A549 (cell line): ENCODE measurements around the gene HINT2. TPM values are rescaled to one million over a fixed set of nuclear protein-coding genes. Genes with fewer than 3 reads are reported as not detected.

Source experiments
- ATAC-seq, 2 experiments: fragments of 200-7000 bp in 1 of 2; fragments of >200 bp in 1 of 2; cut with Nextera tagmentation in 1 of 2; cut with Tn5 transposase in 1 of 2; 3 replicates each; pipeline versions ENCODE4 v1.8.0 to v1.9.1; 2018 to 2020; ENCODE audit warnings: mild to moderate bottlenecking in 1 of 2, moderate library complexity in 1 of 2
- CTCF ChIA-PET: fragments of 300-600 bp; sonication (Branson Sonifier 250); formaldehyde crosslinking; extraction: SDS; loops from one replicate; lab custom pipeline; 2021; ENCODE audit warnings: antibody characterized with exemption, inconsistent platforms; lab: Yijun Ruan, JAX
- POLR2A ChIA-PET: fragments of 350-600 bp; formaldehyde crosslinking; extraction: SDS; loops from one replicate; lab custom pipeline; 2021; ENCODE audit warnings: antibody characterized with exemption, inconsistent platforms; lab: Yijun Ruan, JAX
- DNase-seq, 2 experiments: peaks; one replicate each; pipeline versions ENCODE4 v3.0.0 to v3.0.0-alpha.2; 2011 to 2016; ENCODE audit warnings: low read depth in 1 of 2, low spot score in 1 of 2
- FAIRE-seq: peaks from 2 replicates; lab custom pipeline; 2011; peaks lifted over from hg19 to GRCh38; lab: Jason Lieb, UNC
- H3K27ac ChIP-seq, 2 experiments: fragments of >200 bp; sonication (Bioruptor Twin); formaldehyde crosslinking; 3 replicates each; pipeline ENCODE4 v1.5.1; 2016 to 2017
- H3K4me1 ChIP-seq: fragments of >200 bp; sonication (Bioruptor Twin); formaldehyde crosslinking; 3 replicates; pipeline ENCODE4 v1.6.1; 2016
- H3K4me2 ChIP-seq: fragments of >200 bp; sonication (Bioruptor Twin); formaldehyde crosslinking; 3 replicates; pipeline ENCODE4 v1.6.1; 2016
- H3K4me3 ChIP-seq: fragments of >200 bp; sonication (Bioruptor Twin); formaldehyde crosslinking; 3 replicates; pipeline ENCODE4 v1.5.1; 2016
- H3K9me3 ChIP-seq: fragments of >200 bp; sonication (Bioruptor Twin); formaldehyde crosslinking; 3 replicates; pipeline ENCODE4 v1.6.1; 2016
- CHD2 ChIP-seq: fragments of 150-350 bp; IDR thresholded peaks from 2 replicates; pipeline ENCODE4 v1.6.1; 2014; ENCODE audit warnings: low read length; ENCODE audit not compliant: partially characterized antibody
- CTCF ChIP-seq: fragments of >200 bp; sonication (Bioruptor Twin); formaldehyde crosslinking; IDR thresholded peaks from 3 replicates; pipeline ENCODE4 v1.5.1; 2016
- EHMT2 ChIP-seq: fragments of 200-600 bp; sonication (generic); IDR thresholded peaks from 2 replicates; pipeline ENCODE4 v1.6.1; 2016; ENCODE audit warnings: antibody characterized with exemption, low read depth, mild to moderate bottlenecking, moderate library complexity
- ESRRA ChIP-seq: fragments of 150-350 bp; IDR thresholded peaks from 2 replicates; pipeline ENCODE4 v1.6.1; 2014; ENCODE audit warnings: mild to moderate bottlenecking, low read length, borderline replicate concordance
- FOSB ChIP-seq: fragments of 250-450 bp; sonication (Bioruptor Pico); IDR thresholded peaks from 2 replicates; pipeline ENCODE4 v1.5.0; 2020; ENCODE audit warnings: mild to moderate bottlenecking, moderate library complexity
- FOXS1 ChIP-seq: fragments of 250-450 bp; sonication (Bioruptor Pico); IDR thresholded peaks from 2 replicates; pipeline ENCODE4 v1.5.0; 2020; ENCODE audit warnings: mild to moderate bottlenecking, moderate library complexity
- HOXA7 ChIP-seq: fragments of 250-450 bp; sonication (Bioruptor Pico); IDR thresholded peaks from 2 replicates; pipeline ENCODE4 v1.5.0; 2020; ENCODE audit warnings: mild to moderate bottlenecking, moderate library complexity
- JUN ChIP-seq, 2 experiments: fragments of >200 bp; sonication (Bioruptor Twin); formaldehyde crosslinking; IDR thresholded peaks; 2 replicates in 1 of 2; 3 replicates in 1 of 2; pipeline ENCODE4 v1.6.1; 2016 to 2017
- JUNB ChIP-seq: fragments of >200 bp; sonication (Bioruptor Twin); formaldehyde crosslinking; IDR thresholded peaks from 2 replicates; pipeline ENCODE4 v1.6.1; 2016
- KDM1A ChIP-seq: fragments of 200-600 bp; sonication (generic); IDR thresholded peaks from 2 replicates; pipeline ENCODE4 v1.6.1; 2016; ENCODE audit warnings: low read depth, mild to moderate bottlenecking
- KDM5A ChIP-seq: fragments of 200-600 bp; sonication (generic); IDR thresholded peaks from 2 replicates; pipeline ENCODE4 v1.6.1; 2016; ENCODE audit warnings: antibody characterized with exemption, mild to moderate bottlenecking
- NPAS2 ChIP-seq: fragments of 250-450 bp; sonication (Bioruptor Pico); IDR thresholded peaks from 2 replicates; pipeline ENCODE4 v1.8.0; 2022; ENCODE audit warnings: mild to moderate bottlenecking, moderate library complexity, borderline replicate concordance
- NR3C1 ChIP-seq: fragments of >200 bp; sonication (Bioruptor Twin); formaldehyde crosslinking; IDR thresholded peaks from 3 replicates; pipeline ENCODE4 v1.6.1; 2017
- PBX3 ChIP-seq: IDR thresholded peaks from 2 replicates; pipeline ENCODE4 v1.6.1; 2012
- PHF8 ChIP-seq: fragments of 200-600 bp; sonication (generic); IDR thresholded peaks from 2 replicates; pipeline ENCODE4 v1.6.1; 2016; ENCODE audit warnings: low read depth, mild to moderate bottlenecking, antibody characterized with exemption, moderate library complexity, borderline replicate concordance
- POLR2A ChIP-seq: IDR thresholded peaks from 2 replicates; pipeline ENCODE4 v1.6.1; 2012; ENCODE audit warnings: mild to moderate bottlenecking, low read length
- POLR2AphosphoS2 ChIP-seq: conservative IDR thresholded peaks from 2 replicates; pipeline ENCODE4 v1.6.1; 2012; ENCODE audit warnings: low read length, improper control_type of control experiment, inconsistent platforms
- RFX5 ChIP-seq: fragments of 450-650 bp; IDR thresholded peaks from 2 replicates; pipeline ENCODE4 v1.7.1; 2014; ENCODE audit warnings: antibody characterized with exemption, mild to moderate bottlenecking, moderate library complexity
- SREBF2 ChIP-seq: fragments of 450-650 bp; IDR thresholded peaks from 2 replicates; pipeline ENCODE4 v1.6.1; 2014; ENCODE audit warnings: mild to moderate bottlenecking, moderate library complexity
- ZC3H11A ChIP-seq: fragments of 450-650 bp; IDR thresholded peaks from 2 replicates; pipeline ENCODE4 v1.6.1; 2014; ENCODE audit warnings: antibody characterized with exemption, mild to moderate bottlenecking
- WGBS: methylation state at CpG from one replicate; pipeline ENCODE4 v1.1.6; 2017; ENCODE audit errors: missing lambda C conversion rate; 5-methylcytosine and 5-hydroxymethylcytosine counted together
- polyA plus RNA-seq, 4 experiments: library from polyadenylated mRNA; depleted of rRNA in 3 of 4; stranded (reverse); fragments of >200 nt; fragmentation: RNase III in 1 of 4; extraction: RNeasy Plus Mini Kit Qiagen cat#74134 plus additional on column Dnase treatment in 1 of 4; gene quantifications; 2 replicates in 3 of 4; 3 replicates in 1 of 4; pipeline ENCODE4 v1.2.3, GENCODE V29; 2011 to 2017
- TF ChIP-seq, protein P1 (sequence below): fragments of 150-350 bp; IDR thresholded peaks from 2 replicates; pipeline ENCODE4 v1.6.1; 2014; ENCODE audit warnings: low read depth, mild to moderate bottlenecking, low read length

HINT2 gene
- polyA plus RNA-seq, 2 of the 4 experiments (the other 2 are of a cell fraction): 46.9 to 69.2 TPM

GRCh38 chr9:35839926-35840325 is 25.1 kb upstream of the HINT2 start:
- CTCF ChIA-PET: interaction anchor here (1.1 to 9.2 kb wide), 5 partner anchors 13 to 106 kb away, joined by 4 to 59 read pairs (median 4); partner anchors contain the start of genes FAM221B and TMEM8B
- Histone ChIP-seq H3K27ac (no peak overlapping the region), H3K4me1 (peaks cover 8% of the 10 kb centered on the region), H3K9me3 (no peaks in the 10 kb centered on the region), H3K4me3 (no peak overlapping the region), H3K4me2 (no peak overlapping the region)
- WGBS: 77% methylated on average over 5 of the region's 5 CpGs
- no peak for TF ChIP-seq ESRRA
- TF ChIP-seq NR3C1: no peak
- no peak for TF ChIP-seq CTCF
- no peak for TF ChIP-seq SREBF2
- no peak for TF ChIP-seq POLR2AphosphoS2
- DNase-seq: no peak
- ATAC-seq: no peak
- POLR2A ChIA-PET: no interaction called here
- FAIRE-seq: no peak

- POLR2A ChIA-PET: no interaction called here
- DNase-seq: no peak
- no peak for ATAC-seq
- Histone ChIP-seq H3K4me3 (no peak overlapping the region), H3K9me3 (no peaks in the 10 kb centered on the region), H3K4me2 (no peak overlapping the region), H3K27ac (no peak overlapping the region), H3K4me1 (no peaks in the 10 kb centered on the region)
- CTCF ChIA-PET: interaction anchor here (1.0 to 9.2 kb wide), 9 partner anchors 7 to 140 kb away, joined by 3 to 59 read pairs (median 4); partner anchors contain the start of genes FAM221B and TMEM8B
- TF ChIP-seq NPAS2 (CRISPR knock-in tag) (no peak), FOSB (CRISPR knock-in tag) (no peak), CHD2 (no peak)
- TF ChIP-seq, protein P1, sequence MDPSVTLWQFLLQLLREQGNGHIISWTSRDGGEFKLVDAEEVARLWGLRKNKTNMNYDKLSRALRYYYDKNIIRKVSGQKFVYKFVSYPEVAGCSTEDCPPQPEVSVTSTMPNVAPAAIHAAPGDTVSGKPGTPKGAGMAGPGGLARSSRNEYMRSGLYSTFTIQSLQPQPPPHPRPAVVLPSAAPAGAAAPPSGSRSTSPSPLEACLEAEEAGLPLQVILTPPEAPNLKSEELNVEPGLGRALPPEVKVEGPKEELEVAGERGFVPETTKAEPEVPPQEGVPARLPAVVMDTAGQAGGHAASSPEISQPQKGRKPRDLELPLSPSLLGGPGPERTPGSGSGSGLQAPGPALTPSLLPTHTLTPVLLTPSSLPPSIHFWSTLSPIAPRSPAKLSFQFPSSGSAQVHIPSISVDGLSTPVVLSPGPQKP: no peak
- WGBS: 70% methylated on average over 5 of the region's 5 CpGs
- FAIRE-seq: no peak
These were observed 21.8 kb upstream of the HINT2 start for GRCh38 chr9:35836595-35836994.

DNA sequence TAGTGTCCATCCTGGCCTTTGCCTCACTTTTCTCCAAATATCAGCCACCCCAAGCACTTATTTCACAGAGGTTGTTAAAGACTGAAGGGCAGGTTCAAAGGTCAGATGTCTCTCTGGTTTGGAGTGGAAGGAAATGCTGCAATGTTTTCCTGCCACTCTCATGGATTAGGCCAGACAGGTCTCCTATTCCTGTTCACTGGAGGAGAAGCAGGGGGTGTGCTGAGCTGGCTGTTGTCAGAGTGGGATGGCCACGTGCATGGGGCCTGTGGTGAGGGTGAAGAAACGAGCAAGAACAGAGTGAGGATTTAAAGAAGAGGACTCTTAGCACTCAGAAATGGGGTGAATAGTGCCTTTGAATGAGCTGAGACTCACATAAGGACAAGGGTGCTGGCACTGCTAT is 20.9 kb upstream of the HINT2 start:
- no peak for FAIRE-seq
- POLR2A ChIA-PET: interaction anchor here (1.2 kb wide), 1 partner anchor 21 kb away, joined by 4 read pairs; the partner anchor contains the start of gene HINT2

More for the DNA sequence above, 20.9 kb upstream of the HINT2 start:
- ATAC-seq: no peak
- TF ChIP-seq KDM1A: no peak
- no peak for TF ChIP-seq JUN (IDR thresholded peaks at IDR 0.05)
- TF ChIP-seq HOXA7 (CRISPR knock-in tag): no peak
- TF ChIP-seq JUNB: no peak
- no peak for TF ChIP-seq PBX3
- no peak for TF ChIP-seq PHF8
- no peak for TF ChIP-seq RFX5
- no peak for TF ChIP-seq POLR2A
- TF ChIP-seq KDM5A: no peak
- TF ChIP-seq ZC3H11A: no peak
- TF ChIP-seq FOXS1 (CRISPR knock-in tag): no peak
- TF ChIP-seq EHMT2: no peak
- 58% methylated on average over 2 of the region's 2 CpGs for WGBS
- Histone ChIP-seq H3K4me1 (no peaks in the 10 kb centered on the region), H3K4me3 (no peak overlapping the region), H3K27ac (no peak overlapping the region), H3K4me2 (no peak overlapping the region), H3K9me3 (no peaks in the 10 kb centered on the region)
- CTCF ChIA-PET: interaction anchor here (0.8 to 9.2 kb wide), 10 partner anchors 8 to 75 kb away, joined by 3 to 59 read pairs (median 4); partner anchors contain the start of genes FAM221B and TMEM8B
- no peak for DNase-seq
